ENCODE results near the gene APOBEC2. TPM values are rescaled to one million over a fixed set of nuclear protein-coding genes. Genes with fewer than 3 reads are reported as not detected.

The APOBEC2 gene
- polyA plus RNA-seq, 1 donor (not counting 4 experiments of a cell fraction or from before 2014, with no cell fraction given): 0.05 TPM

GRCh38 chr6:41028561-41029412 is 24.2 kb upstream of the APOBEC2 start:
- H3K4me1 ChIP-seq (ENCODE audit: control insufficient read depth, extremely low read depth, insufficient read depth, low read length): peaks cover 22% of the 10 kb centered on the region
- peak overlapping the region; percentile 44 for H3K27ac ChIP-seq (ENCODE audit: control insufficient read depth, insufficient read depth, low read length)
- FAIRE-seq: no peak
- no peaks in the 10 kb centered on the region for H3K9me1 ChIP-seq (ENCODE audit: control insufficient read depth, extremely low read depth, insufficient read depth, low read length)
- H3K9ac ChIP-seq (ENCODE audit: control insufficient read depth, extremely low read depth, insufficient read depth, low read length): peak overlapping the region; percentile 73
- peak overlapping the region; percentile 95 for H2AFZ ChIP-seq (ENCODE audit: control insufficient read depth, low read length)
- TF ChIP-seq EZH2 (IDR thresholded peaks at IDR 0.05; ENCODE audit: low read length): no peak
- TF ChIP-seq CTCF (optimal IDR thresholded peaks at IDR 0.05 in 1 of 3, IDR thresholded peaks at IDR 0.05 in 1 of 3, conservative IDR thresholded peaks at IDR 0.05 in 1 of 3; ENCODE audit: extremely low read depth in 1 of 3, insufficient read depth in 2 of 3, low read length in 3 of 3): no peak
- dilution Hi-C loops (cut with MboI; ENCODE audit: extremely low pct_ligation_motif_present, low sequenced_read_pairs): no loop called here
- DNase-seq (ENCODE audit: low read depth, low spot score): no peak
- H3K4me3 ChIP-seq (ENCODE audit: control insufficient read depth in 2 of 3, extremely low read depth in 1 of 3, insufficient read depth in 2 of 3, low read depth in 1 of 3, low read length in 3 of 3): peak overlapping the region; percentile 20 to 68 (median 45)
- H3K4me2 ChIP-seq (ENCODE audit: control insufficient read depth, extremely low read depth, insufficient read depth, low read depth, low read length): peak overlapping the region; percentile 82
- no peaks in the 10 kb centered on the region for H4K20me1 ChIP-seq (ENCODE audit: control insufficient read depth, extremely low read depth, insufficient read depth, low read length)
- no peaks in the 10 kb centered on the region for H3K9me3 ChIP-seq (ENCODE audit: control insufficient read depth, low read depth, low read length)
- no peaks in the 10 kb centered on the region for H3K27me3 ChIP-seq (ENCODE audit: control insufficient read depth, extremely low read depth, insufficient read depth, low read length)
- H3K36me3 ChIP-seq (ENCODE audit: control insufficient read depth in 2 of 2, extremely low read depth in 1 of 2, insufficient read depth in 2 of 2, low read length in 2 of 2): no peaks in the 10 kb centered on the region
- no peaks in the 10 kb centered on the region for H3K79me2 ChIP-seq (ENCODE audit: control insufficient read depth, insufficient read depth, low read length)

GRCh38 chr6:41032830-41033229 is 20.2 kb upstream of the APOBEC2 start:
- Histone ChIP-seq H4K20me1 (ENCODE audit: control insufficient read depth, extremely low read depth, insufficient read depth, low read length) (no peaks in the 10 kb centered on the region), H3K9me1 (ENCODE audit: control insufficient read depth, extremely low read depth, insufficient read depth, low read length) (no peaks in the 10 kb centered on the region), H3K27me3 (ENCODE audit: control insufficient read depth, extremely low read depth, insufficient read depth, low read length) (no peaks in the 10 kb centered on the region), H3K36me3 (ENCODE audit: control insufficient read depth in 2 of 2, extremely low read depth in 1 of 2, insufficient read depth in 2 of 2, low read length in 2 of 2) (no peaks in the 10 kb centered on the region), H3K27ac (ENCODE audit: control insufficient read depth, insufficient read depth, low read length) (no peak overlapping the region), H3K4me1 (ENCODE audit: control insufficient read depth, extremely low read depth, insufficient read depth, low read length) (peaks cover 34% of the 10 kb centered on the region), H3K9me3 (ENCODE audit: control insufficient read depth, low read depth, low read length) (no peaks in the 10 kb centered on the region), H2AFZ (ENCODE audit: control insufficient read depth, low read length) (no peak overlapping the region), H3K4me3 (ENCODE audit: control insufficient read depth in 2 of 3, extremely low read depth in 1 of 3, insufficient read depth in 2 of 3, low read depth in 1 of 3, low read length in 3 of 3) (no peak overlapping the region), H3K9ac (ENCODE audit: control insufficient read depth, extremely low read depth, insufficient read depth, low read length) (no peak overlapping the region), H3K4me2 (ENCODE audit: control insufficient read depth, extremely low read depth, insufficient read depth, low read depth, low read length) (no peak overlapping the region), H3K79me2 (ENCODE audit: control insufficient read depth, insufficient read depth, low read length) (no peaks in the 10 kb centered on the region)
- DNase-seq (ENCODE audit: low read depth, low spot score) (no peak), FAIRE-seq (no peak)
- TF ChIP-seq EZH2 (IDR thresholded peaks at IDR 0.05; ENCODE audit: low read length) (no peak), CTCF (optimal IDR thresholded peaks at IDR 0.05 in 1 of 3, IDR thresholded peaks at IDR 0.05 in 1 of 3, conservative IDR thresholded peaks at IDR 0.05 in 1 of 3; ENCODE audit: extremely low read depth in 1 of 3, insufficient read depth in 2 of 3, low read length in 3 of 3) (no peak)
- dilution Hi-C loops (cut with MboI; ENCODE audit: extremely low pct_ligation_motif_present, low sequenced_read_pairs): no loop called here
